GM21723 (cell line): ENCODE measurements around the gene CNNM4.

Source experiments
- ATAC-seq: cut with Tn5 transposase; IDR thresholded peaks from one replicate; pipeline ENCODE4 v1.9.1; 2021; ENCODE audit warnings: mild to moderate bottlenecking, moderate library complexity; ENCODE audit not compliant: unreplicated experiment

CNNM4 gene

GRCh38 chr2:96830044-96830562 is 69.4 kb downstream of the CNNM4 start:
- ATAC-seq = no peak

GRCh38 chr2:96831679-96832078 is 71.0 kb downstream of the CNNM4 start:
- no peak for ATAC-seq

- ATAC-seq = no peak
These were observed 71.7 kb downstream of the CNNM4 start for GRCh38 chr2:96832408-96832753.

DNA sequence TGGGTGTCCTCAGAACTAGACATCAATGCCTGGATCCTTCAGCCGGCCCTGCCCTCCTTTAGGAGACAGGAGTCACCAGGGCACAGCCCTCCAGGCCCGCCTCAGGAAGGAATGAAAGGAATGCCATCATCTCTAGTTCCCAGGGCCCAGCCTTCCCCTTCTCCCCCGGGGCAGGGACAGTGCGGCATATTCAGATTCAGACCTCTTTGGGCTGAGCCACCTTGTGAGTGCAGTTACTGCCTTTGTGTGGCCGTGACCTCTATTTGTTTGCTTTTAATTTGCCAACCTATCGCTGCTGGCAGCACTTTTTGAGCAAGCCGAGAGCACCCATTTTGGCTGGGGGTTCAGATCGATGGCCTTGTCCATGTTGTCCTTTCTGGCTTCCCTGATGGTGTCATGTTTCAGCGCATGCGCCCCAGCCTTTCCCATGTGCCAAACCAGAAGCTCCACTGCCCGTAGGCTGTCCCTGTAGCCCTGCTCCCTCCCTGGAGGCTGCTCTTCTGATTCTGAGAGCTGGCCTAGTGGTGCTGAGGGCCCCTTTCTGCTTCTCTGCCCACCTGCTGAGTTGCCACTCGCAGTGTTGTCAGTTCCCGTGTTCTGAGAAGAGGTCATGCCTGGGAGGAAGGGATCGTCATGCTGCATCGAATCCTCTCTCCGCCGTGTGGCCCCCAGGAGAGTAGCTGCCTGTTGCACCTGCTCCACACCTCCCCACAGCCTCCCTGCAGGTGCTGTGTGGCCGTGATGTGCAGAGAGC is 72.2 kb downstream of the CNNM4 start:
- no peak for ATAC-seq

DNA sequence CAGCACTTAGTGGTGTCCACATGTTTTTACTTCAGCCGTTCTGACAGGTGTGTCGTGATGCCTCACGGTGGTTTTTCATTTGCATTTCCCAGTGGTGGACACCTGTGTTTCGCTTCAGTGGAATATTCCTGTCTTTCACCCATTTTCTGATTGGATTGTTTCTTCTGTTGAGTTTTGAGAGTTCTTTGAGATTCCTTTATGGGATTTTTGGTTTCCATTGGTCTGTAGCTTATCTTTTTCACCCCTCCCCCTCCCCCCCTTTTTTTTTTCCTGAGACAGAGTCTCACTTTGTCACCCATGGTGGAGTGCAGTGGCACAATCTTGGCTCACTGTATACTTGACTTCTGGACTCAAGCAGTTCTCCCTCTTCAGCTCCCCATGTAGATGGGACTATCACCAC is 75.1 kb downstream of the CNNM4 start:
- no peak for ATAC-seq

DNA sequence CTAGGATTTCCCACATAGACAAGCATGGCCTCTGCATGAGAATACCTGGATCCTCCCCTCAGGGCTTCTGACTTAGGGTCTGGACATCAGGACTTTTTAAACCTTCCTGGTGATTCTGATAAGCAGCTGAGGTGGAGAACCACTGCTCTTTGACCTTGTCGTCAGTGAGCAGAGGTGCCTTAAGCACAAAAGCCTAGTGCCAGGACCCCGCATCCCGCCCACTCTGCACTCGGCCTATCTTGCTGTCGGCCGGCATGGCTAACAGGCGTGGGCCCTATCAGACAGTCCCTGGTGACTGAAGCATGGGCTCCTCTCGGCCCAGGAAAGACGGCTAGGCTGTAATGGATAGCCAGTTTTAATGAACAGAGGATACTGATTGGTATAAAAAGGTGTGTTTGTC is 76.9 kb downstream of the CNNM4 start:
- no peak for ATAC-seq

- peak; percentile 18 for ATAC-seq
These were observed 77.9 kb downstream of the CNNM4 start for GRCh38 chr2:96838345-96839292.

GRCh38 chr2:96839293-96839874 is 78.7 kb downstream of the CNNM4 start:
- ATAC-seq = peak; percentile 68

- ATAC-seq = no peak
These were observed 79.5 kb downstream of the CNNM4 start for GRCh38 chr2:96839875-96840850.

DNA sequence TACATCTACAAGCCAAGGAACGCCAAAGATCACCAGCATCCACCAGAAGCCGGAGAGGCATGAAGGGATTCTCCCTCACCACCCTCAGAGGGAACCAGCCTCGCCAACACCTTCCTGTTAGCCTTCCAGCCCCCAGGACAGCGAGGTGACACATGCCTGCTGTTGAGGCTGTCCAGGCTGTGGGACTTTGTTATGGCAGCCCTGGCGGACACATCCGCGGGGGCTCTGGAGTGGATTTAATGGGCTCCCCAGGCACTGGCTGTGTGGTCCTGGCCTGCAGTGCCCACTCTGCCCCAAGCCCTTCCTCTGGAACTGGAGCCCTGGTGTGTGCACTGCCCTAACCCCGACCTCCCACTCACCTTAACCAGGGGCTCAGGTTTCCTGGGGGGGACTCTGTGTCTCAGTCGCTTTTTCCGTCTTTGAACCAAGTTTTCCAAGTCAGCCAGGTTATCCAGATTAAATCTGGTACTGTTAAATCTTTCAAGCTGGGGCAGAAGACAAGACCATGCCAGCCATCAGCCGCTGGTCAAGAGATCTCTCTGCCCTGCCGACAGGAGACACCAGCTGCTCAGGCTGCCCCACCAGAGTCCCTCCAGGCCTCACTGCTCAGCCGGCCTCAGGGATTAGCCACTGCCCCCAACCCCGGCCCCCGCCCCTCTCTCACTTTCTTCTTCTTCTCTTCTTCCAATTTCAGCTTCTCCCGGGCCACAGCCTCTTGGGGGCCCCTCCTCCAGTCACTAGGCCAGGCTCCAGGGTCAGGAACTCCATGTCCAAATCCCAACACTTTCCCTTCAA is 81.2 kb downstream of the CNNM4 start:
- no peak for ATAC-seq

DNA sequence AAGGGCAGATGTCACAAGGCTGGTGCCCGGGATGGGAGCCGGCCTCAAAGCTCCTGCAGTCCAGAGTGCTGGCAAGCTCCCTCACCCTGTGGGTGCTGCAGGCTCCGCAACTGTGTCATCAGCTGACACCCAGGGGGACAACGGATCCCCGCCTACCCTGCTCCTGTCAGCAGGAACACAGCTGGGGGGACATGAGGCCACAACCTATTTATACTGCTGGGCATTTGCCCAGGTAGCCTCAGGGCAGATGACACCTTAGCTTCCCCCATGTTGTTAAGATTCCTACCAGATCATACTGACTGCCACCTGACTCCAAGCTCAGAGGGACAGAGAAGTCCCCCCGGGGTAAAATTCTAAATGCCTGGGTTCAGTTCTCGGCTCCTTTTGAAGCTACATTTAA is 81.9 kb downstream of the CNNM4 start:
- ATAC-seq = no peak

- ATAC-seq = no peak
These were observed 83.0 kb downstream of the CNNM4 start, which contains the start of gene ANKRD23 for GRCh38 chr2:96843538-96844268. TSS of gene ANKRD23 (minus strand) at chr2:96844021. CDS start at chr2:96843992, 29 bp downstream.

GRCh38 chr2:96844405-96844808 is 83.7 kb downstream of the CNNM4 start:
- no peak for ATAC-seq

DNA sequence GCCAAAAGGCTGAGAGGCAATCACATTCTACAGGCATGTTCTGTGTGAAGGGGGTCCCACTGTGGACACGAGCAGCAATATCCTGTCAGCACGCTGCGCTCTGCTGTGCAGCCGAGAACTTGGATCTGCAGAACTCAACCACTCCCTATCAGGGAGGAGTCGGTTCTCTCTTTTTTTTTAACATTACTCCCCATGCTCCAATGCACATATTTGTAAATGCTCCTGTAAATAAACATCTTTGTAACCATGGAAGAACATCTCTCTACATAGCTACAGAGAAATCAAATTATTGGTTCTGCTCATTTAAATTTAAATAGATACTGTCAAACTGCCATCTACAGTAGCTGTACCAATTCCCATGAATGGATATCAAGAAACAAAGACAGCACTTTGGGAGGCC is 86.1 kb downstream of the CNNM4 start:
- no peak for ATAC-seq

GRCh38 chr2:96847586-96847985 is 86.9 kb downstream of the CNNM4 start:
- no peak for ATAC-seq

DNA sequence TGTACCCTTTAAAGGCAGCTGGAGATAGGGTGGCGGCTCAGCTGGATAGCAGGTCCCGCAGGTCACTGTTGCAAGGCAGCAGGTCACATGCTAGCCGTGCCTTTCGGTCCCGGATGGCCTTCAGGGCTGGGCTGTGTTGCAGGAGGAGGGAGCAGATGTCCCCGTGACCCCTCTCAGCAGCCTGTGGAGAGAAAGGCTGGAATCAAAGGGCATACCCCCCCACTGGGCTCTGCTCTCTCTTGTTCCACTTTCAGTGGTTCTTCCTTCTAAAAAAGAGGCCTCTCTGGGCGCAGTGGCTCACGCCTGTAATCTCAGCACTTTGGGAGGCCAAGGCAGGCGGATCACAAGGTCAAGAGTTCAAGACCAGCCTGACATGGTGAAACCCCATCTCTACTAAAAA is 87.6 kb downstream of the CNNM4 start:
- no peak for ATAC-seq

DNA sequence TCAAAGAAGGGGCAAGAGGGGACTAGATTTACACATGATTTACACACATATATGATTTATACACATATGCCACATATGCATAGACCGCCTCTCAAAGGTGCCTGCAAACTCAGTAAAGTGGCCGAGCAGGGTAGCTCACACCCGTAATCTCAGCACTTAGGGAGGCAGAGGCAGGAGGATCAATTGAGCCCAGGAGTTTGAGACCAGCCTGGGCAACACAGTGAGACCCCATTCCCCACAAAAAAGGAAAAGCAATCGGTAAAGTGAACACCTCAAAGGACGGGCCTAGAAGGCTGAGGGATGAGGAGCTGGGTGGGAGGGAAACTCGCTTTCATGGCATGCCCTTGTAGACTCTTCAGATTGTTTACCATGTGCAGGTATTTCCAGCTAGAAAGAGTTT is 92.0 kb downstream of the CNNM4 start:
- ATAC-seq = no peak

- no peak for ATAC-seq
These were observed 92.6 kb downstream of the CNNM4 start for GRCh38 chr2:96853321-96853720.
